ENCODE results near the gene ANKDD1B. TPM values are rescaled to one million over a fixed set of nuclear protein-coding genes. Genes with fewer than 3 reads are reported as not detected.

Gene ANKDD1B
- total and polyA plus RNA-seq, 2 of the 8 experiments (the other 6 are each of a cell fraction or from before 2014, with no cell fraction given): 0.08 to 0.22 TPM

DNA sequence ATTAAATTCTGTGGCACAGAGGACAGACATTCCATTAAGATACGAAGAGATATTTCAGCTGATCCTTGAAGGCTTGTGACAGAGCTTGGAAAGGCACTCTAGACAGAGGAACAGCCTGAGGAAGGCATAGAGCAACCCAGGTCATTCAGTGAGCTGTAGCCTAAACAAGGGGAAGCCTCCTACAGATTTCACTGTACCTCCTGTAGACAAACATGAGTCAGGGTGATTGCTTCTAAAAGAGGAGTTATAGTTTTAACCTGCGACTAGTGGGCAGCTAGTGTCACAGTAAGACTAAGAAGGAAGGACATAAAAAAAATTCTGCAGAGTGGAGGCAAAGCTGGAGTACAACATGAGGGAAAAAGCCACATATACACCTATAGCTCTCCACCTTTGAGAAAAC is 43.5 kb upstream of the ANKDD1B start (continued):
- TF ChIP-seq JUN (IDR thresholded peaks at IDR 0.05; ENCODE audit: low read depth, low read length): no peak
- no peak for TF ChIP-seq MAX (IDR thresholded peaks at IDR 0.05)
- TF ChIP-seq BCL11A (IDR thresholded peaks at IDR 0.05; ENCODE audit: low read depth in 2 of 2, low read length in 2 of 2): no peak

Measured in H1 (cell line).